ENCODE data around the gene SGSM1.

GRCh38 chr22:24951942-24952836 is 146.2 kb downstream of the SGSM1 start, which contains the start of gene KIAA1671:
- TF ChIP-seq SRF (IDR thresholded peaks at IDR 0.05; ENCODE audit: low read depth) (no peak), POLR2A (IDR thresholded peaks at IDR 0.05; ENCODE audit: borderline replicate concordance, extremely low read depth, insufficient read depth, insufficient read length) (peak; percentile 76), ELF1 (IDR thresholded peaks at IDR 0.05; ENCODE audit: borderline replicate concordance, low read depth) (no peak), CTCF (IDR thresholded peaks at IDR 0.05 in 2 of 3, conservative IDR thresholded peaks at IDR 0.05 in 1 of 3; ENCODE audit: borderline replicate concordance in 1 of 3, insufficient read depth in 1 of 3, low read depth in 2 of 3, low read length in 2 of 3) (peak; percentile 95 to 98 (median 97))
